Activated CD4-positive, alpha-beta T cell treated with anti-CD3 and anti-CD28 coated beads, Interleukin-2, amount 50 U/mL, for 1 hour (primary cell): ENCODE results near the gene SLC8A3.

ENCODE experiments used
- DNase-seq: peaks from one replicate; pipeline ENCODE4 v3.0.0-alpha.2; 2020

Gene SLC8A3

DNA sequence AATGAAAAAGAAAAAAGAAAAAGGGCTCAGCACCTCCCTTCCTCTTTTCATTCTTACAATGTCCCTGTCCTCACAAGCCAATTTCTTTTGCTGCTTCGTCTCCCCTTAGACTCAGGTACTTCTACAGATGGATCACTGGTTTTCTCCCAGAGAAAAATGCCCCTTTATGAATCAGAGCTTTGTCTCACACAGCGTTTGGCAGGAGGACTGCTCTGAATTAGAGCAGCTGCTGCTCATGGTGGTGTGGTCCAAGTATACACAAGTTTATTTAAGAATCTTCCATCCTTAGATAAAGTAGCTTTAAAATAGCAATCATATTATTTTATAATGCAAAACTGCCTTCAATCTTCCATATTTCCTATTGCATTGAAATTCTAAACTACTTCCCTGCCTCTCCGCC lies 80.3 kb downstream of the SLC8A3 start:
- no peak for DNase-seq

DNA sequence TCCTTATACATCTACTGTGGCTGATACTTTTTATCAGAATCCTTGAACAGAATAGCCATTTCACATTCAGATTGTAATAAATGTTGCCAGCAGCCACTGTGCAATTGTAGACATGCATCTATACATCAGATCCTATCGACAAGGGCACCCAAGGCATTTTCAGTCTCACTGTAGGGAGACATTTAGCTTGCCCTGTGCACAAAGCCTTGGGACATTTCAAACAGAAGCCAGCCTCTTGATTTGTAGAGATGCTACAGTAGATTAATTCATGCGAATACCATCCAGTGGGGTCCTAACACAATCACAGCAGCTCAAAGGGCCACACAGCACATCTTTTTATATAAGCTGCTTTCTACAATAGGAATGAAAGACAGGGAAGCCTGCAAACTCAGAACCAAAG lies 81.4 kb downstream of the SLC8A3 start:
- no peak for DNase-seq

DNA sequence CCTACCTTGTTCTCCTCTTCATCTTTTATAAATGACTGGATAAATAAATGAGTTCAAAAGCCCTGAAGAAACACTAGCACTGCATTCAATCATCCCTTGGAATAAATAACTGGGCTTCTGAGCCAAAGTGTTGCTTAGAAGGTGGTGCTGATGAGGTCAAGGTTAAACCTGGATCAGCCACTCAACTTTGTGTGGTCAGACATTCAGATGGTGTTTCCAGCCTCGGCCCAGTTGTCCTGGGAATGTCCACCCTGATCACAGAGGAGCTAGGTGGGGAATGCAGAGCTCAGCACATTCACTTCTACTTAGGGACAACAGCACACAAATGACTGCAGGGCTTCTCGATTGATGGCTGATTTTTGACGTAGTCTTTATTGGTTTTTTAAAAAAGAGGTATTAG lies 88.7 kb downstream of the SLC8A3 start:
- DNase-seq, result no peak

DNA sequence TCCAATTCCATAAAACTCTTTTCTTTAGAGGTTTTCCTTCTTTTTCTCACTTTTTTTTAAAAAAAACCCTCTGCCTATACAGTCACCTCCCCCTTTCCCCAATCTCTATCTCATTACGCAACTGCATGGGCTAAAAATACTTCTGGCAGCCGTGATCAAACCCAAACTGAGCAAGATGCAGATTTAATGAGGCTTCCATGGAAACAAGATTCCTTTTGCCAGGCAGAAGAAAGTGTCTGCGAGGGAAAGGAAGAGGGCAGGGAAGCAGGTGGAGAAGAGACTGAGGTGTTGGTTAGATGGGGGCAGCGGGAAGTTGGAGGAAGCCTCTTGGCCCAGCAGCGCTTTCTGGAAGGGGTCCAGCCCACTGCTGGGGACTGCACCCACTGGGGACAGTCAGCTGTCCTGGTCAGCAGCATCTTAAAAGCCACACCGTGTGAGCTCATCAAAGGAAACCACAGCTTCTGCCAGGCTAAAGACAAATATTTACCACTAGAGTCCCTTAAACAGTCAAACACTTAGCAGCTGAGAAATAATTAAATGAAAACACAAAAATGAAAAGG lies 90.4 kb downstream of the SLC8A3 start:
- no peak for DNase-seq

DNA sequence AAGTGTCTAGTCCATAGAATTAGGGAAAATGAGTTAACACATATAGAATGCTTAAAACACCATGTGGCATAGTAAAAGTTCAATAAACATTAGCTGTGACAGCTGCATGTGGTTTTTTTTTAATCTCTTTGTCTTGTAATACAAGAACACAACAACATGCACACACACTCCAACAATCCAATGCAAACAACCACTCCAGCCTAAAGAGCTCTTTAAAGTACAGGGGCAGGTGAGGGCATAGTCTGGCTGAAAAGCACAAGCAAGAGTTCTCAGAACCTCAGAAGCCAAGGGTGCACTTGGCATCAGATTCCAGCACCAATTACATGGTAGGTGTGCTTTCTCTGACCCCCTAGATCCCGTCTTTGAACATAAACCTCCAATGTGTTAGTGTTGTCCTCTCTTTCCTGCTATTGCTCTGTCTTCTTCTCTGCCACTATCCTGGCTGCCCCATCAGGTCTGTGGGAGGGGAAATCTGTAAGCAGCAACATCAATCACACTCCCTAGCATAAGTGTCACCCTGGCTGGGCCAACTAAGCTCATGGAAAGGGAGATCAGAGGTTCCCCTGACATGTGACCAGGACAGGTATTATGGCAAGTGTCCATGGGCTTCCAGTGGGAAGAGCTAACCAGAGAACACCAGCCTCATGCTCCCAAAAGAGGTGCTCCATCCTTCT lies 91.0 kb downstream of the SLC8A3 start:
- DNase-seq, result no peak

DNA sequence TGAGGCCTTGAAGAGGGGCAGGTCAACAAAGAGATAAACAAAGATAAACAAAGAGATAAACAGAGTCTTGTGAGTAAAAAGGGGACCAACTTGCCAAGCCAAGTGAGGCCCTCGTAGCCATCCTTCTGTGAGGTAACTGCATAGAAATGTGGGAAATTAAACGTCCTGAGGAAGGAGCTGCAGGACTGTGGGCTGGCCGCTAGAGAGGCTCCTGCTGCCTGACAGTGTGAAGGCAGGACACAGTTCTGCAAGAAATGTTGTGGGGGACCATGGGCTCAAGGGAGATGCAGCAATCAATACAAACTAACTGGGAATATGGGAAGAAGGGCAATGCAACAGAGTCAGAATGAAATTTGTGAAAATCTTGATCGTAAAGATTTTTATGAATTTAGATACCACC lies 91.9 kb downstream of the SLC8A3 start:
- DNase-seq, result no peak

DNA sequence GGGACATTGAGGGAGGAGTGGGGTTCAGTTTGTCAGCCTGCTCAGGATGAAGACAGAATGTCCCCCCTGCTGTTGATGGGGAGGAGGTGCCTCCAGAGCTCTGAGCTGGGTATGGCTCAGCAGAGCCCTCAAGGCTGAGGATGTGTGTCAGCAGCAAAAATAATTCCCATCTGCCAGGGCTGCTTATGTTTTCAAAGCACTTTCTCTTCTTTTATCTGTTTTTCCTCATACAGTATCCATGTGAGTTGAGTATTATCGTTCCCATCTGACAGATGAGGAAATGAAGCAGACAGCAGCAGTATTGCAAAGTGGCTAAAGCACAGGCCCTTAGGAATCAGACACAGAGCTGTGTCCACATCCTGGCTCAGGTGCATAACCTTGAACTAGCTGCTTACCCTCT lies 94.1 kb downstream of the SLC8A3 start:
- no peak for DNase-seq

DNA sequence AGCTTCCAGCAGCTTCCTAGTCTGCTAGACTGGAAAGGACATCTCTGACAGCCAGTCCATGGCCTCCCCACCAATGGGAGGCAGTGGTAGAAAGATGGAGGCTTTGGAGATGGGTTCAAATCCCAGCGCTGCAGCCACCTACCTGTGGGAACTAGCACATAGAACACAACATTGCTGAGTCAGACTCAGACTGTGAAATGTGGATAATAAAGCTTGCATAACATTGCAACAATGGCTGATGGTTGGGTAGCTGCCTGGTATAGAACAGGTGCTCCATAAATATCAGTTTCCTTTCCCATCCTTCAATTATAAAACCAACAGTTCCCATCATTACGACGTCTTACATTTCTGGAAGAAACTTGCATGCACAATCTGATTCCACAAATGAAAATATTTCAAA lies 94.6 kb downstream of the SLC8A3 start:
- no peak for DNase-seq

DNA sequence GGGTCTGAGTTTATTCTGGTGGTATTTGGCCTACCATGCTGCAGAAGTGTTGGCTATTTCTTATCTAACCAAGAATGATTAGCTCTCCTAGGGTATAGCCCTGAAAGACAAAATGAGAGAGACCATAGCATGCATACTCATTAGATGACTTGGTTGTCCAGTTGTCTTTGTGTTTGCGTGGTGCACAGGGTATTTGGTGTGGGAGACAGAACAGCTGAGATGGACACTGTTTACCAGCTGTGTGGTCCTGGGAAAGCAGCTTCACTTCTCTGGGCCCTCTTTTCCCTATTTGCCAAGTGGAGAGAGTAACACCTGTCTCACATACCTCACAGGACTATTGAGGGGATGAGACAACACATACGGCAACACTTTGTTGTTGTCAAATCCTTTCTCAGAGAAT lies 95.6 kb downstream of the SLC8A3 start:
- no peak for DNase-seq

DNA sequence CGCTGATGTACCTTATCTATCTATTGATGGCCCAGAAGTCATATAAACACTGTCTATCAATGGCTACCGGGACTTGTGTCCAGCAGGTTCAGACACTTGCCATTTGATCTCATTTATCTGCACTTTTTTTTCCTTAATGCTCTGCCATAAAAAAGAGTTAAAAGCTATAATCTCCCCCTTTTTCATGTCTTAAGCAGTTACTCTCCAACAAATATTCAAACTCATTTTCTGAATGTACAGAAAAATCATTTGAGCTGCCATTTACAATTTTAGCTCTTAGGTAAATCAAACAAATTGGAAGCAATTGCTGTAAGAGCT lies 101.4 kb downstream of the SLC8A3 start:
- DNase-seq, result no peak

DNA sequence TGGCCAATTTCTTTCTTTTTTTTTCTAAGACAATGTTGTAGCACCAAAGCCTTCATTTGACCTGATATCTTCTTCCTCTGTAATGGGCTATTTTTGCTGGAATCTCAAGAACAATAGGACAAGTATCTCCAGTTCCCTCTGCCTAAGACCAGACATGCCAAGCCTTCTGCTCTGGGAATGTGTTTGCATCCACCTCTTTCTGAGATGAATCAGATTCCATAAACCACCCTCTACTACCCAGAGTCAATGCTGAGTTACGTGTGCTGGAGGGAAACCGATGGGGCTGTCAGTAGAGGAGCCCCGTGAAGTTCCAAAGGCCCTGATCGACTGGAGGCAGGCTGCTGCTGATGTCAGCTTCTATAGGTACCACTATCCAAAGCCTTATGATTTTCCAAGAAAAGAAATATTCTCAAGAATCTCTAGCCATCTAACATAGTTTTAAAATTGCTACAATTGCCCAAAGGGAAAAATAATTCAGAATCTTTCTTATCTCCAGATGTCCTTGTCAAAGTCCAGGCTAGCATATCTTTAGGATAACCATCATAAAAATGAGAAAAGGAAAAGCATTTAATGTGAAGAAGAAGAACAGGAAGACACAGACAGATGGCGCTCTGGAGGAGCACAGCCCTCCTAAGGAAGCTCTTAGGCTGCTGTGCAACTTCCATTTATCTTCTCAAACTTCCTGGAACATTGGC lies 101.9 kb downstream of the SLC8A3 start:
- DNase-seq, result no peak

DNA sequence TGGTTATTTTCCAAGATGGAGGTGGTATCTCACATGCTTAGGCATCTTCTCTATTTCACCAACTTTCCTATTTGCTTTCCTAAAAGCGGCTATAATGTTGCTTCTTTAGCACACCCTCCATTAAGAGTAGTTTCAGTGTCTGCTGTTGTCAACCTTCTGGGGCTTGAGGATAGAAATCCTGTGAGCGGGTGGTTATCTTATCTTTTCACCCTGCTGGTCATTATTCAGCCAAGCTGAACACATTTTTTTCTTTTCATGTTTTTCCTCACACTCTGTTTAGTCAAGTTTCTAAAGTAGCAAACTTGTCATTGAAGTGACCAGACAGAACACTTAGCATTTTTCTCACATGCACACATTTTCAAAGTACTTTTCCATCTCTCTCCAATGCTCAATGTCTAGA lies 104.5 kb downstream of the SLC8A3 start:
- DNase-seq, result no peak

DNA sequence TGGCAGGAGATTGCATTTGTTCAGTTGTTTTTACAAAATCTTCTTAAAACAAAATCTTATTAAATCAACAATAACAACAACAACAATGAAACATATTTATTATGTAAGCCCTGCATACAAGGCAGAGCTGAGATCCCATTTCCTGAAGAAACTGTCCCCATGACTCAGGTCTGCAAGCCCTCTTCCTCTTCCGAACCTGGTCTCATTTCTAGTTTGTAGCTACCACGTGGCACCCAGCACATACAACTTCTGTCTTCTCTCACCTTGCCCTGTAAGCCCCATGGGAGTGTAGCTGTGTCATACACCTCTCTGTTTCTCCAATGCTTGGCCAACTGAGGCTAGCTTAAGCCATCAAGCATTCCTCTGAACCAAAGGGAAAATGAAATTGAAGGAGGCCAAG lies 106.4 kb downstream of the SLC8A3 start:
- DNase-seq, result no peak

DNA sequence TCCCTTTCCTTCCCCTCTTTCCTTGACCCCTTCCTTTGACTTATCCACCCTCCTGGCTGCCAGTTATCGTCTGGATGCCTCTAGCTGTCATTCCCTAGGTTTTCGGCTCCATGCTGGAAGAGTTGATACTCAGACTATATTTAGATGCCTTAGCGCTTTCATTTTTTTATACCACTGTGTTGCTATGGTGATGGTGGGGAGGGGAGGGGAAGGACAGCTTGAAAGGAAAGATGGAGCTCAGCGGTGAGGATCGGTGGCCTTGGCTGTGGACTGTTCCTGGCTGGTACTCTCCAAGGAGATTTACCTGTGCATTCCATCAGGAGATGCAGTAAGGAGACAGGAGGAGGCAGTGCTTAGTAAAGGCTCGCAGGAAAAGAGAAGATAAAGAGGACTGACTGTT lies 108.7 kb downstream of the SLC8A3 start:
- no peak for DNase-seq

DNA sequence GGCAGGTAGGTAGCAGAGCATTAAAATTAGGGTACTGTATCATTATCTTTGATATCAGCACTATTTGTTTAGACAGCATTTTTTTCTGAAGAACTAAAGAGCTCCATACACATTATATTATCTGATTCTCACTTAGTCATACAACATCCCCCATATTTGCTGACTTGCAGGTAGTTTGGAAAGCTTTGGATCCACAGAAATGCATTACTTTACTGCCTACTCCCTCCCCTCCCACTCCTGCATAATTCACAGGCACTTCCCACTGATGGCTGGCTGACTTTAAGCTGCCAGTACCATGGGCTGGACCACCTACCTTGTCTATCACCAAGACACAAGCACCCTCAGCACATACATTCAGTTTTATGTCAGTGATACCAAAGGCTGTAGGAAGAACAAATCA lies 110.4 kb downstream of the SLC8A3 start:
- no peak for DNase-seq

DNA sequence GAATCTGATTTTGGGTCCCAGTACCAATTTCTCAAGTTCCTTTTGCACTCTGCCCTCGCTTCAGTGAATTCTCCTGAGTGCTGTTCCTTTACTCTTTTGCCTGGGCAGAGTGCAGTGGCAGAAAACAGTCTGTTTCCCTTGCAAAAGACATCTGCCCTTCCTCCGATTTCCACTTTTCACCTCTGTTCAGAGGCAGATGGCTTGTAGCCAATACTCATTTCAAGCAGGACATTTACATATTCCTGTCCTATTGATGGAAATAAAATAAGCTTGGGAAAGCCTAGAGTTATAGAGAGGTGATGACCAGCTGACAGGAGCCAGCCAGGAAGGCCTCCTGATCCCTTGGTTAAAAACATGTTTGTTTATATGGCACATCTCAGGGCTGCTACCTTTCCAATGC lies 111.0 kb downstream of the SLC8A3 start:
- no peak for DNase-seq

DNA sequence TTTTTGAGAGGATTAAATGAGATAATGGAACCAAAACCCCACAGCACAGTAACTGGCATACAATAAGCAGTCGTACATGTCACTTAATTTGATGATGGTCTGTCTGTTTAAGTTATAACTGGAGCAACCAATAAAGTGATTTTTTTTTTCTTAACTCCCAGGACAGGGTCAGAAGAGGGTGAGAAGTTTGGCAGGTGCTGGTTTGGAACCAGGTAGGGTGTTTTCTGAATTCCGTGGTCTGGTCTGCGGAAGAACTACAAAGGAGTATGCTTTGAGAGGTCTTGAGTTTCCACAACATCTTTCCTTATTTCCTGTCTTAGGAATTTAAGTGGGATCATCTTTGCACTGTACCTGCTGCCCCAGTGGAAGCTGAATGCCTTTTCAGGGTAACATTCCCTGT lies 111.7 kb downstream of the SLC8A3 start:
- DNase-seq, result no peak

DNA sequence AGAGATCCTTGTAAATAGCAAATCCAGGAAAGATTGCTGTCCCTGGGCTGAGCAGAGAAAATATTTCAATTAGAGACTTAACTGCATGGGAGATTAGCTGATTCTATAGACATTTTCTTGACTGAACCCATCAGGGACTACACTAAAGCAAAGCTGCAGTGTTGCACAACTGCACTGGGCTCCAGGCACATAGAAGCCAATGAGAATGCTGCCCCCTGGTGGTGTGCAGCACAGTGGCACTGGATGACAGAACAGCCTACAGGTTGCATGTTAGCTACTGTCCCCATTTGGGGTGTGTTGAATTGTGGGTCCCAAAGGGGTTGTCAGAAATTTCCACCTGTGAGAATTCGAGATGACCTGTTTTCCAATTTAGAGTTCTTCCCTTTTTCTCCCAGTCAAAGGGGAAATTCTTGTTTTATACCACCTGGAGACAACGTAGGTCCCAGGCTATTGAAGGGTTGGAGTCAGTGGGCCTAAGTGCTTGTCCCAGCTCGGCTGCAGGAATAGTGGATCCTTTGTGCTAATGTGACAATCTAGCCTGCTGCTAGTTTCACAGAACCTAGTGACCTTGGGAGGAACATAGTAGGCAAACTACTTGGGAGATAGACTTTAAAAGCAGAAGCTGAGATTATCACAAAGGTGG lies 114.7 kb downstream of the SLC8A3 start:
- DNase-seq, result peak; percentile 8

DNA sequence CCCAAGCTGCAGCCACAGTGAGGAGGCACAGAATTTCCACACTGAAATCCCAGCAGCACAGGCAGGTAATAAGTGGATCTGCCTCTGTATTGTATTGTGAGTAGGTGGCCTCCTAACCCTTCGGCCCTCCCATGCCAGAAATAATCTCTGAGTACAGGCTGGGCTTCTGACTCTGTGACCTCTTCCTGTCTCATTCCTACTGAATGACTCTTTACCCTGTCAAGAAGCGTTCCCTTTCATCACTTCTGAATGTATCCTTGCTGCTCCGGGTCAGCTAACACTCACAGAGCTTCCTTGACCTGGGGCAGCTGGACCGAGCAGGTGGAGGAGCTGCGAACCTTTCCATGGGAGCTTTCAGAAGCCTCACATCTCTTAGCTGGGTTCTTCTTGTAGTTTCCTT lies 119.6 kb downstream of the SLC8A3 start:
- DNase-seq, result no peak

DNA sequence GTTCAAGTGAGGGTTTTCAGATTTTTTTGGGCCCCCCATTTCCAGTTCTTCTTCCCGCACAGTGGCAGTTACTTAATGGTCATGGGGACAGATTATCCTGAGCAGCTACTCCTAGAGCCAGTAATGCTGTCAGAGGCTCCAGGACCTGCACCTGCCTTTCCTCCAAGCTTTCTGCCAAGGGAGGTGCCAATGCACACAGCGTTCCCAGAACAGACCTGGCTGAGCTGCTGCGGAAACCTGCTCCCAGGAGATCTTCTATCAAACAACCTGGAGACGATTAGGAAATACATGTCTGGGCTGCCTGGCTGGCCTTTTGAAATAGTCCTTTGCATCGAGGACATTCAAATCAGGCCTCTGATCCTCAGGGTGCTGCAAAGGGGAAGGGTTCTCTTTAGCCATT lies 120.9 kb downstream of the SLC8A3 start:
- no peak for DNase-seq

DNA sequence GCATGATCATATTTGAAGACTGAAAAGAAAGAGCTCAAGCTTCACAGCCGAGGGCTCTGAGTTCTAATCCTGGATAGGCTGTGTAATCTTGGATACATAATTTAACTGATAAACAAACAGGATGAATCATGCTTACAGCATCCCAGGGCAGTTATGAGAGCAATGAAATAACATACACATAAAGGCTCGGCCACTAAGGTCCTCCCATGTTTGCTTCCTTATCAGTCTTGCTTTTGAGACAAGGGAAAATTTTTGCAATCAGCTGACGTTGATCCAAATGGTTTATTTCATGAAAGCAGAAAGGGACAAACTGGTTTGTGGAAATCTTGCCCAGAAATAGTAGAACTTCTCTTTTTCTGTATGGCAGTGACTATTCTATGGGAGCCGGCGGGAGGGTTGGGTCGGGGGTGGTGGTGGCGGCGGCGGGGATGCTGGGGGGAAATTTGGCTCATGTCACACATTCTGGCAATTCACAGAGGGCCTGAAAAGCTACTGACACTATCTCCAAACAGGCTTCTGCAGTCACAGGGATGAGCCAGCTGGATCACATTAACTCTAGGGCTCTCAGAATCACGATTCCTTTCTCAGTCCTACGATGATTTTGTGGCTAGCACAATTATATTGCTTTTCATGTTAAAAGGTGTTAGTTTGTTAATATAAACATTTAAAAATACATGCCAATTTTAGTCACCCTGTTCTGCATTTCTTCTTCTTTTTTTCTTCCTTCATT lies 124.5 kb downstream of the SLC8A3 start:
- no peak for DNase-seq

DNA sequence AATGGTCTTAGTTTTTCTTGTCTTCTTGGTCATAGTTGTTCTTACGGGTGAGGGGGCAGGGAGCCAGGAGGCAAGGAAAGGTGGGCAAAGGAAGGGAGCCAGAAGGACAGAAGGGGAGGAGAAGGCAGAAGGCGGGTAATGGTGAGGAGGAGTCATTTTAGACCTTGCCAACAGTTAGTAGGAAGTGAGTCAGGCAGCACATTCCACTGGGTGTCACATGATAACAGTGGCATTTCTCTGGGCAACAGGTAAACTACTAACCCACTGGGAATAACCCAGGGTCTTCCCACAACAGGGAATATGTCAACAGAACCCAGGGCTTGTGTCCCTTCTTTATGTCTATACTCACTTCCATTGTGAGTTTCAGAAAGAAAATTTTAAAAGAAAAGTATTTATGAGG lies 127.6 kb downstream of the SLC8A3 start:
- no peak for DNase-seq

DNA sequence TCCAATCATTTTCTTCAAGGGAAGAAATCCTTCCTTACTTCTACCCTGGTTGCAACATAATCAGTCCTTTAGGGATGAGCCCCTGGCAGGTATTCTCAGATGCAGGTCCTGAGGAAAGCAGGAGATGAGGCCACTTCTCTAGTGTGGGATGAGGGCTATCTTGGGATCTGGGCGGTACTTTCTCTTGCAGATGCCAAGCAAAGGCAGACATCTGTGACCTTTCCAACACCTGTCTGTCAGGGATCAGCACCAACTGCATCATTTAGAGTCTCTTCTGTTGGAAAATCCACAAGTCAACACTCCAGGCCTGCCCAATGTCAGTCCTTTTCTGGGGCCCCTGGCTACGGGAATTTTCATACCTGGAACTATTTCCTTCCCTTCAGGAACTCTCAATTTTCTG lies 129.2 kb downstream of the SLC8A3 start:
- no peak for DNase-seq
